Body of pancreas (tissue), 4 donors: ENCODE measurements around the gene HAPLN3.

Experiments used
- CTCF ChIP-seq, 7 experiments: fragments of 450-650 bp in 4 of 7; fragments of 200-600 bp in 3 of 7; sonication (generic) in 3 of 7; IDR thresholded peaks; one replicate each; pipeline ENCODE4 v1.5.1; 2016 to 2019; ENCODE audit warnings: antibody characterized with exemption in 7 of 7
- POLR2A ChIP-seq, 3 donors: fragments of 450-650 bp; IDR thresholded peaks; one replicate each; pipeline ENCODE4 v1.6.1; 2016; ENCODE audit warnings: antibody characterized with exemption in 3 of 3, mild to moderate bottlenecking in 2 of 3

DNA sequence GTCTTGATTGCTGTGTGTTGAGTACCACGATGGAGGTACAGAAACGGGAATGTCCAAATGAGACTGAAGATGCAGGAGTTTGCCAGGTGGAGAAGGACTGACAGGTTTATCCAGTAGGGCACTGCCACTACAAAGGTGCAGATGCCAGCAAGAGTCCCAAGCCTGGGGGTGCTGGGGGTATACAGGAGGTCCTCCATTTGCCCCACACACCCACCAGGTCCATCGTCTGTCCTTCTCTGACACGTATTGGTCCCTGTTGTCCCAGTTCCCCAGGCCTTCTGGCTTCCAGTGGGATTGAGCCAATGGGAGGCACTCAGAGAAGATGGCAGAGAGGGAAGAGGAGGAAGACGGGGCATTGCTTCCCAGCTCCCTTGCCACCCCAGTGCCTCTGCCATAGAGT is 6.6 kb downstream of the HAPLN3 start:
- TF ChIP-seq CTCF (IDR thresholded peaks at IDR 0.05), result no peak
- TF ChIP-seq POLR2A (IDR thresholded peaks at IDR 0.05), result no peak
